ENCODE data around the gene FKBP2. TPM values are rescaled to one million over a fixed set of nuclear protein-coding genes. Genes with fewer than 3 reads are reported as not detected.

Gene FKBP2
- total and polyA plus RNA-seq, 4 donors: 60.8 to 241 (median 124) TPM

- no peak for TF ChIP-seq YY1 (IDR thresholded peaks at IDR 0.05)
- no peak for TF ChIP-seq TAF1 (conservative IDR thresholded peaks at IDR 0.05)
- TF ChIP-seq JUND (IDR thresholded peaks at IDR 0.05): no peak
- TF ChIP-seq FOXA2 (IDR thresholded peaks at IDR 0.05): no peak
- TF ChIP-seq RAD21 (IDR thresholded peaks at IDR 0.05): no peak
- TF ChIP-seq NR2F2 (IDR thresholded peaks at IDR 0.05): no peak
- H3K36me3 ChIP-seq (ENCODE audit: control insufficient read depth in 4 of 4, insufficient read depth in 3 of 4, low read depth in 1 of 4, low read length in 3 of 4): peaks cover 0 to 6% (median 4%) of the 10 kb centered on the region in 4 donors
- peak overlapping the region; percentile 90 to 92 for H3K27ac ChIP-seq (ENCODE audit: low read depth in 1 of 2, low read length in 2 of 2)
- peaks cover 16 to 62% (median 46%) of the 10 kb centered on the region in 4 donors for H3K4me1 ChIP-seq (ENCODE audit: control insufficient read depth in 4 of 4, insufficient read depth in 4 of 4, low read length in 3 of 4)
- peak overlapping the region in 1 of 2 donors; percentile 36 for H3K9ac ChIP-seq (ENCODE audit: low read depth in 1 of 2, low read length in 2 of 2)
- DNase-seq (ENCODE audit: low spot score): no peak
- WGBS: 23% methylated on average over 6 of the region's 6 CpGs
- no peaks in the 10 kb centered on the region for H3K27me3 ChIP-seq (ENCODE audit: control insufficient read depth in 4 of 4, insufficient read depth in 4 of 4, low read length in 3 of 4)
- peak overlapping the region in 2 of 3 donors; percentile 89 to 92 for H3K4me3 ChIP-seq (ENCODE audit: low read depth in 1 of 3, low read length in 3 of 3)
- H3K9me3 ChIP-seq (ENCODE audit: control insufficient read depth in 4 of 4, low read length in 3 of 4): no peaks in the 10 kb centered on the region
Observed at GRCh38 chr11:64244966-64245365, 4.1 kb downstream of the FKBP2 start.

DNA sequence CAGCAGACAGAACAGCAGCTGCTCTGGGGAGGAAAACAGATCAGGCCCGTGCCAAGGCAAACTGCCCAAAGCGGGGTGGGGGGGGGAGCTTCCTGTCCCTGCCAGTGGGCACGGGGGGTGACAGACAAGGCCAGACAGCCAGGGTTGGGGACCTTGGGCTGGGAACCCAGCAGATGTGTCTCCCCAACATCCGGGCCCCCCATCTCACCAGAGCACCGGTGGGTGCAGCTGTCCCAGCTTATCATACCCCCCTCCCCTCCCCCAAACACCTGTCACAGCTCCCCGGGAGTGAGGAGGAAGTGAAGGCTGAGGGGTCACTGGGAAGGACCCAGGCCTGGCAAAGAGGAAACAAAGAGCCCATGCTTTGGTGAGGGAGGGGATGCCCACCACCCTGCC is 4.5 kb downstream of the FKBP2 start:
- Histone ChIP-seq H3K27ac (ENCODE audit: low read depth in 1 of 2, low read length in 2 of 2) (peak overlapping the region; percentile 90 to 92), H3K36me3 (ENCODE audit: control insufficient read depth in 4 of 4, insufficient read depth in 3 of 4, low read depth in 1 of 4, low read length in 3 of 4) (peaks cover 0 to 6% (median 4%) of the 10 kb centered on the region in 4 donors), H3K4me3 (ENCODE audit: low read depth in 1 of 3, low read length in 3 of 3) (peak overlapping the region; percentile 74 to 92 (median 89)), H3K9me3 (ENCODE audit: control insufficient read depth in 4 of 4, low read length in 3 of 4) (no peaks in the 10 kb centered on the region), H3K27me3 (ENCODE audit: control insufficient read depth in 4 of 4, insufficient read depth in 4 of 4, low read length in 3 of 4) (no peaks in the 10 kb centered on the region), H3K4me1 (ENCODE audit: control insufficient read depth in 4 of 4, insufficient read depth in 4 of 4, low read length in 3 of 4) (peaks cover 16 to 62% (median 46%) of the 10 kb centered on the region in 4 donors), H3K9ac (ENCODE audit: low read depth in 1 of 2, low read length in 2 of 2) (peak overlapping the region; percentile 32 to 76)
- no peak for TF ChIP-seq RAD21 (IDR thresholded peaks at IDR 0.05)
- TF ChIP-seq TAF1 (conservative IDR thresholded peaks at IDR 0.05): no peak
- no peak for TF ChIP-seq GABPA (IDR thresholded peaks at IDR 0.05 in 1 of 2, conservative IDR thresholded peaks at IDR 0.05 in 1 of 2)
- no peak for TF ChIP-seq ATF3 (IDR thresholded peaks at IDR 0.05)
- TF ChIP-seq CTCF (IDR thresholded peaks at IDR 0.05; ENCODE audit: low read depth, low read length, missing input control): no peak
- TF ChIP-seq YY1 (IDR thresholded peaks at IDR 0.05): no peak
- TF ChIP-seq SP1 (IDR thresholded peaks at IDR 0.05): no peak
- TF ChIP-seq, protein P1, sequence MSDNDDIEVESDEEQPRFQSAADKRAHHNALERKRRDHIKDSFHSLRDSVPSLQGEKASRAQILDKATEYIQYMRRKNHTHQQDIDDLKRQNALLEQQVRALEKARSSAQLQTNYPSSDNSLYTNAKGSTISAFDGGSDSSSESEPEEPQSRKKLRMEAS (IDR thresholded peaks at IDR 0.05): no peak
- TF ChIP-seq, protein P2, sequence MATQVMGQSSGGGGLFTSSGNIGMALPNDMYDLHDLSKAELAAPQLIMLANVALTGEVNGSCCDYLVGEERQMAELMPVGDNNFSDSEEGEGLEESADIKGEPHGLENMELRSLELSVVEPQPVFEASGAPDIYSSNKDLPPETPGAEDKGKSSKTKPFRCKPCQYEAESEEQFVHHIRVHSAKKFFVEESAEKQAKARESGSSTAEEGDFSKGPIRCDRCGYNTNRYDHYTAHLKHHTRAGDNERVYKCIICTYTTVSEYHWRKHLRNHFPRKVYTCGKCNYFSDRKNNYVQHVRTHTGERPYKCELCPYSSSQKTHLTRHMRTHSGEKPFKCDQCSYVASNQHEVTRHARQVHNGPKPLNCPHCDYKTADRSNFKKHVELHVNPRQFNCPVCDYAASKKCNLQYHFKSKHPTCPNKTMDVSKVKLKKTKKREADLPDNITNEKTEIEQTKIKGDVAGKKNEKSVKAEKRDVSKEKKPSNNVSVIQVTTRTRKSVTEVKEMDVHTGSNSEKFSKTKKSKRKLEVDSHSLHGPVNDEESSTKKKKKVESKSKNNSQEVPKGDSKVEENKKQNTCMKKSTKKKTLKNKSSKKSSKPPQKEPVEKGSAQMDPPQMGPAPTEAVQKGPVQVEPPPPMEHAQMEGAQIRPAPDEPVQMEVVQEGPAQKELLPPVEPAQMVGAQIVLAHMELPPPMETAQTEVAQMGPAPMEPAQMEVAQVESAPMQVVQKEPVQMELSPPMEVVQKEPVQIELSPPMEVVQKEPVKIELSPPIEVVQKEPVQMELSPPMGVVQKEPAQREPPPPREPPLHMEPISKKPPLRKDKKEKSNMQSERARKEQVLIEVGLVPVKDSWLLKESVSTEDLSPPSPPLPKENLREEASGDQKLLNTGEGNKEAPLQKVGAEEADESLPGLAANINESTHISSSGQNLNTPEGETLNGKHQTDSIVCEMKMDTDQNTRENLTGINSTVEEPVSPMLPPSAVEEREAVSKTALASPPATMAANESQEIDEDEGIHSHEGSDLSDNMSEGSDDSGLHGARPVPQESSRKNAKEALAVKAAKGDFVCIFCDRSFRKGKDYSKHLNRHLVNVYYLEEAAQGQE (IDR thresholded peaks at IDR 0.05): no peak
- TF ChIP-seq, protein P3, sequence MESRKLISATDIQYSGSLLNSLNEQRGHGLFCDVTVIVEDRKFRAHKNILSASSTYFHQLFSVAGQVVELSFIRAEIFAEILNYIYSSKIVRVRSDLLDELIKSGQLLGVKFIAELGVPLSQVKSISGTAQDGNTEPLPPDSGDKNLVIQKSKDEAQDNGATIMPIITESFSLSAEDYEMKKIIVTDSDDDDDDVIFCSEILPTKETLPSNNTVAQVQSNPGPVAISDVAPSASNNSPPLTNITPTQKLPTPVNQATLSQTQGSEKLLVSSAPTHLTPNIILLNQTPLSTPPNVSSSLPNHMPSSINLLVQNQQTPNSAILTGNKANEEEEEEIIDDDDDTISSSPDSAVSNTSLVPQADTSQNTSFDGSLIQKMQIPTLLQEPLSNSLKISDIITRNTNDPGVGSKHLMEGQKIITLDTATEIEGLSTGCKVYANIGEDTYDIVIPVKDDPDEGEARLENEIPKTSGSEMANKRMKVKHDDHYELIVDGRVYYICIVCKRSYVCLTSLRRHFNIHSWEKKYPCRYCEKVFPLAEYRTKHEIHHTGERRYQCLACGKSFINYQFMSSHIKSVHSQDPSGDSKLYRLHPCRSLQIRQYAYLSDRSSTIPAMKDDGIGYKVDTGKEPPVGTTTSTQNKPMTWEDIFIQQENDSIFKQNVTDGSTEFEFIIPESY (IDR thresholded peaks at IDR 0.05): no peak
- TF ChIP-seq HNF4G (IDR thresholded peaks at IDR 0.05): no peak
- TF ChIP-seq JUND (IDR thresholded peaks at IDR 0.05): no peak
- no peak for TF ChIP-seq NR2F2 (IDR thresholded peaks at IDR 0.05)
- no peak for TF ChIP-seq HNF4A (conservative IDR thresholded peaks at IDR 0.05)
- TF ChIP-seq RXRA (IDR thresholded peaks at IDR 0.05): no peak
- no peak for TF ChIP-seq EGR1 (IDR thresholded peaks at IDR 0.05; ENCODE audit: low read depth in 2 of 2)
- DNase-seq (ENCODE audit: low spot score): no peak
- WGBS: 6% methylated on average over 6 of the region's 6 CpGs

All from liver (tissue), 9 donors.